GM18502 (cell line): ENCODE results near the gene CD300E.
"Not testable (repeated sequence)": the region's sequence is repeated elsewhere in the genome, so short reads cannot be mapped to it uniquely, and the experiment has no call there.

ENCODE experiments used
- ATAC-seq: cut with Tn5 transposase; IDR thresholded peaks from one replicate; pipeline ENCODE4 v1.9.1; 2021; ENCODE audit warnings: mild to moderate bottlenecking; ENCODE audit not compliant: unreplicated experiment, poor library complexity

The CD300E gene

DNA sequence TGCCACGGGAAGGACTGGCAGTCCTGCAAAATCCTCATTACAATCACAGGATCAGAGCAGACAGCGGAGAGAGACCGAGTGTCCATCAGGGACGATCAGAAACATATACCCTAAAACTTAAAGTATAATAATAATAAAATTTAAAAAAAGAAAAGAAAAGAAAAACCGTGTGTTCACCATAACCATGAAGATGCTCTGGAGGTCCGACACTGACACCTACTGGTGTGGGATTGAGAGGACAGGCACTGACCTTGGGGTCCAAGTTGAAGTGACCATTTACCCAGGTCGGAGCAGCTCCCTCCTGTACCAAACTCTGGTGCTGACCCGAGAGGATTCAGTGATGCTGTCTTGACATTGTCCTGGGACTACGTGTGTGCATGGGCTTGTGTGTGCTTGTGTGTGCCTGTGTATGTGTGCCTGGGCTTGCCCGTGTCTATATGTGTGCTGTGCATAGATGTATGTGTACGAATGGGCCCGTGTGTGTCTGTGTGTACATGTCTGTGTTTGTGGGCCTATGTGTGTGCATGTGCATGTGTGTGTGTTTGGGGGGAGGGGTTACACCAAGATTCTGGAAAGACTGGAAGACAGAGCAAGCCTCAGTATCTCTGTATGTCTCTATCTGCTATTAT, 21.5 kb downstream of the CD300E start:
- no peak for ATAC-seq

DNA sequence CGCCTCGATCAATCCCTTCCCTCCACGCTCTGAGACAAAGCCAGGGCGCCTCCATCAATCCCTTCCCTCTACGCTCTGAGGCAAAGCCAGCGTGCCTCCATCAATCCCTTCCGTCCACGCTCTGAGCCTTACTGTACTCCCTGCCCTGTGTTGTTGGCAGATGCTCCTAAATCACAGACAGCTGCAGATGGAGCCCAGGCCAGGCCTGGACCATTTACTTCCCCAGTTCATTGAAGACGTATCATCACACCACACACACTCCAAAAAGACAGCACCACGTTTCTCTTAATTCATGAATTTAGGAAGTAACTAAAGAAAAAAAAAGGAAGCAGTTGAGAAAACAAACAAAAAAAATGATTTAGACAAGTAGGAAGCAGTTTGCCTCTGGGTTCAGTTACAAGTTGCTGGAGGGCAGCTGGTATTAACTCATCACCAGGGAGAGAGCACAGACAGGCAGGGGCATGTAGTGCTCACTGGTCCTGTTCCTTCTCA, 24.0 kb downstream of the CD300E start:
- no peak for ATAC-seq

DNA sequence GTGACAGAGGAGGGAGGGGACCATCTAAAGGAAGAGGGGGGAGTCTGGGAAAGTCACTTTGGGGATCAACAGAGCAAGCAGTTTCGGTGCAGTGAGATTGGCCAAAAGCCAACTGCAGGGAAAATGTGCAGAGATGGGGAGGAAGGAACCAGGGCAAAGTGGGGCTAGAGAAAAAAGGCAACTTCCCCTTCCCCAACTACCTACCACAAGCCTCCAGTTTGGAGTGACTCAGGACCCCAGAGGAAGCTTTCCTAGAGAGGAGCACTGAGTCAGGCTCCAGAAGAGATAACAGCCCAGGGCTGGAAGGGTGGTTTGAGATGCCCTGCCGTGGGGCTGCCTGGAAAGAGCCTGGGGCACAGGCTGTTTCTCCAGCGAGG, 24.5 kb downstream of the CD300E start:
- ATAC-seq = no peak

DNA sequence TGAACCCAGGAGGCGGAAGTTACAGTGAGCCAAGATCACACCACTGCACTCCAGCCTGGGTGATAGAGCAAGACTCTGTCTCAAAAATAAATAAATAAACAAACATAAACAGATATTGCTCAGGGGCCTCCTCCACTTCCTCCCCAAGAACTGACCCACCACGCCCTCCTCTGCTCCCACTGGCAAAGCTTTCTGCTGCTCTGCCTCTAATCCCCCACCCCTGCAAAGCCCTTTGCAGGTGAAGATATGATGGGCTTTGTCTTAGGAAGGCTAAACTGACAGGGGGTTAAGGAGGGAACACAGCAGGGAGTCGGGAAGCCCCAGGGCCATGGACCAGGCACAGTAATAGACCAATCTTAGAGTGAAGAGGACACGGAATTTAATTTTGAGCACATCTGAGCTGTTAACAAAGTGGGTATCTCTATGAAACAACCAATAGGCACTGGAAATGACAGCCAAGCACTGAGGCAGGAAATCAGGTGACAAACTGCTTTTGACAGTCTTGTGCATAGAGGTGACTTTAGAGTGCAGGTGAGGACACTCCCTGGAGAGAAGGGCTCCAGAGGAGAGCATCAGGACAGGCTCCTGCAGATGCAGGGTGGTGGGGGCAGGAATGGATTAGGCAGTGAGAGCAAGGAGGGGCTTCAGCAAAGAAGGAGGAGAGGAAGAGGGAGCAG, 25.1 kb downstream of the CD300E start:
- ATAC-seq = no peak

DNA sequence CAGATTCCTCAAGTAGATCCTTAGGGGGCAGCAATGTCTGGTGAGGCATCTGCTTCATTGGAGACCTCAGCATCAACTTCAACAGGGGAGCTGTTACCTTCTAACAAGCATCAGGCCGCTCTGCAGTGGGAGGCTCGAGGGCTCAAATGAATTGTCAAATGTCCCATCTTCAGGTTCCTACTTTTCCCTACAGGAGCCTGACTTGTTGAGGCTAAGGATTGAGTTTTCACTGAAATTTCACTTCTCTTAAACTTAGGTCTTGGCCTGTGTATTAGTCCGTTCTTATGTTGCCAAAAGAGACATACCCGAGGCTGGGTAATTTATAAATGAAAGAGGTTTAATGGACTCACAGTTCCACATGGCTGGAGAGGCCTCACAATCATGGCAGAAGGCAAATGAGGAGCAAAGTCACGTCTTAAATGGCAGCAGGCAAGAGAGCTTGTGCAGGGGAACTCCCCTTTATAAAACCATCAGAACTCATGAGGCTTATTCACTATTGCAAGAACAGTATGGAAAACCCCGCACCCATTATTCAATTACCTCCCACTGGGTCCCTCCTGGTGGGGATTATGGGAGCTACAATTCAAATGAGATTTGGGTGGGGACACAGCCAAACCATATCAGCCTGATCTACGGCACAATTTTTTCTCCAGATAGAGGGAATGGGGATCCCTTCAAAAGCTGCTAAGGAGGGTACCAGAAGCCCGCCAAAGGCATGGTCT, 26.3 kb downstream of the CD300E start:
- no peak for ATAC-seq

DNA sequence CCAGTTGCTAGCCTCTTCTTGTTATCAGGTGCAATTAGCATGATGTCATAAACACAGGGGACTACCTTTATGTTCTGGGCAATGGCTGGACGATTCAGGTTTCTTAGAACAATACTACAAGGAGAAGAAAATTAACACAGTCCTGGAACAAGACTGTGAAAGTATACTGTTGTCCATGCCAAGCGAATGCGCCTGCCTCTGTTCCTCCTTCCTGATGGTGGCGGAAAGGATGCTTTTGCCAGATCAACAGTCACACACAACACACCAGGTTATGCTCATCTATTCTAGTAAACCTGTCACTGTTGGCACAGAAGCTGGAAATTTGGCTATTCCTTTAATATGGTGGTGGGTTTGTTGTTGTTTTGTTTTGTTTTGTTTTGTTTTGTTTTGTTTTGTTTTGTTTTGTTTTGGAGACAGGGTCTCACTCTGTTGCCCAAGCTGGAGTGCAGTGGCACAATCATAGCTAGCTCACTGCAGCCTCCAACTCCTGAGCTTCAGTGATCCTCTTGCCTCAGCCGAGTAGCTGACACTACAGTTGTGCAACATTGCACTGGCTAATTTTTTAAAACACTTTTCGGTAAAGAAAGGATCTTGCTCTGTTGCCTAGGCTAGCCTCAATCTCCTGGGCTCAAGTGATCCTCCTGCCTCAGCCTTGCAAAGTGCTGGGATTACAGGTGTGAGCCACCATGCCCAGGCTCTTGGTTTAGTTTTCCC, 28.3 kb downstream of the CD300E start:
- ATAC-seq = no peak

DNA sequence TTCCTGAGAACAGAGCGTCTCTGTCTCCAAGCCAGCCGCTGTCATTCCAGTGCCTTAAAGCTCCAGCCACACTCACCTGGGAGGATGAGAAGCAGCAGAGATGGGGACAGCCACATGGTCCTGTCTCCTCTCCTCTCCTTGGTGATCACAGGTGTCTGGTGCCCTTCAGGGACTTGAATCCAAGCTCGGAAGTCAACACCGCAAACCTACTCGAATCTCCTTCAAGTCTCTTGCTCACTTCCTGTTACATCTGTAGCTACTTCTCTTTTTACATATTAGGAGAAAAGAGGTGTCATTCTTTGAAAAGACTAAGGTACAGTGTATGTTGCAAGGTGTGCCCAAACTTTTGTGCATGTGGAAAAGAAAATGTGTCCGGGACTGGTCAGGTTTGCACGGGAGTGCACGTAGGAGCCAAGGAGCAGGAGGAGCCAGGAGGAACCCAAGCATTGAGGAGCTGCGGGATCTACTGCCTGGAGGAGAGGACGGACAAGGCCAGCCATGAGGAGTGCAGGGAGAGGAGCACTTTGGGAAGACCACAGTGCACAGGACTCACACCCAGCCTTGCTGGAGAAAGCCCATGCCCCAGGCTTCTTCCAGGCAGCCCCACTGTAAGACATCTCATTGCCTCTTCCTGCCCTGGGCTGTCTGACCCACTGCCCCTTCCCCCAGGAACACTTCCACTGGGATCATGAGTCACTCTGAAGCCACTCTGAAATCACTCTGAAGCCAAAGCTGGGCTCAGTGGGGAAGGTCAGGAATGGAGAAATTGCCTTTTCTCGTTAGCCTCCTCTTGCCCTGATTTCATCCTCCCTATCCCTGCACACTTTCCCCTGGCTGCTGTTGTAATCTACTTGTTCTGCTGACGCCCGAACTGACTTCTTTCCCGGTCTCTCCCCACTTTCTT, 31.2 kb downstream of the CD300E start, which contains the start of gene CD300LD:
CD300LD (minus strand) TSS at position 197 of the 904 bp plus-strand sequence; CDS start at position 116, 81 bp downstream.
- no peak for ATAC-seq

DNA sequence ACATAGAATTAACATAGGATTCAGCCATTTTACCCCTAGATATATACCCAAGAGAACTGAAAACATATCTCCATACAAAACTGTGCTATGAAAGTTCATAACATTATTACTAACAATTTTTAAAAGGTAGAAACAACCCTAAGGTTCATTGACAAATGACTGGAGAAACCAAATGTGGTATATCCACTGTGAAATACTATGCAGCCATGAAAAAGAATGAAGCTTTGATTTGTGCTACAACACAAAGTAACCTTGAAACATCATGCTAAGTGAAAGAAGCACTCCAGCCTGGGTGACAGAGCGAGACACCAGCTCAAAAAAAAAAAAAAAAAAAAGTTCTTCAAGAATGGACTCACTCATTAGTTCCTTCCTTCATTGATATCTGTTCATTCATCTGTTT, 32.0 kb downstream of the CD300E start:
- no peak for ATAC-seq

DNA sequence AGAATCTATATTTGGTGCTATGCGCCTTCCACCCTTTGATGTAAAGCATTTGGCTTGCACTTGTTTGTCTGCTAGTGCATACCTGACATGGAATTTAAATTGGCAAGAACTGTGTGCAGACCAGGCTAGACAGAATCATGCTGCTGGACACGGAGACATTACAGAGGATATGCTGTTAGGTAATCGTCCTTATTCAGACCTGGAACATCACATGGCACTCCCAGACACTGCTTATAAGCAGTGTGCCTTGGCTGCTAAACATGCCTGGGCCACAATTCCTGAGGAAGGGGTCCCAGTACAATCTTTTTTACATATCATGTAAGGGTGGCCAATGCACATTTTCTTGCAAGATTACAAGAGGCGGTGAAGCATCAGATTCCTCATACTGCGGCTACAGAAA, 37.8 kb downstream of the CD300E start:
- no peak for ATAC-seq

DNA sequence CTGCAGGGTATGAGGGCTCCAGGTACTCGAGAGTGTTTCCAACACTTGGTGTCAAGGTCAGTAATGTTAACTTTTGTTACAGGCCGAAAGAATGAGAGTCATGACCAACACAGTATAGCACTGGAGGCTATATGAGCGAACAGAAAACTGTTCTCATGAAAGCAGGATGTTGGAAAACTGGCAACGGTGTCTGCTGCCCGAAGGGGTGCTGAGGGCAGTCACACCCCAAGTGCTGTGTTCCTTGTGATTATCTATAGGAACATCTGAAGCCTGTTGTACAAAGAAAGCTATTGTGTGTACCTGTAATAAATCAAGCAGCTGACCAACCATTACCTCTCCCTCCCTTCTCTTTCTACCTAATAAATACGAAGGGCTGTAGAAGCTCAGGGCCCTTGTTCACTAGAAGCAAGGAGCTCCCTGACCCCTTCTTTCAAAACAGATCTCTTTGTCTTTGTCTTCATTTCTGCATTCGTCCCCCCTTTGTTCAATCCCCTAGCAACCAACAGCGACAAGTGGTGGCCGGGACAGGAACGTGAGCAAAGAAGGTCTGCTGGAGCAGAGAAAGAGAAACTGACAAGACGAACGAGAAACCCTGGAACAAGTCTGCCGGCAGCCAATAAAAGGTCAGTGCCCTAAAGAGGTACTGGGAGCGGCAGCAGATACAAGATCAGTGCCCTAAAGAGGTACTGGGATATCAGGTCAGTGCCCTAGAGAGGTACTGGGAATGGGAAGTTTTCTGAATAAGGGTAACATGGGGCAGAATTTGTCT, 39.1 kb downstream of the CD300E start:
- ATAC-seq = no peak

DNA sequence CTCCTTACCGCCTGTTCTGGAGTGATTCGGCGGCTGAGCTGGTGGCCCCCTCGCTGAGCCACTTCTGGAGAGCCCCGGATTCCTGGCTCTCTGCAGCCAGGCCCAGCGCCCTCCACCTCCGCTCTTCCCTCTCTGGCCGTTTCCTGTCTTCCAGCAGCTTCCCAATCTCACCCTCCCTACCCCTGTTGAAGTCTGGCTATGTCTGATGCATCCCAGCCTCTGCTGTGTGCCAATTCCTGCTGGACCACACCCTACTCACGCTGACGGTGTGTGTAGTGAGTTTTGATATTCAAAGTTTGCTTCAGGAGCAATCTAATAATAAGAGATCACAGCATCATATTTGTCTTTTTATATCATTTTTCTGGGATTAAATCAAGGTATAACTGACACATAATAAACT, 40.9 kb downstream of the CD300E start:
- ATAC-seq = no peak

DNA sequence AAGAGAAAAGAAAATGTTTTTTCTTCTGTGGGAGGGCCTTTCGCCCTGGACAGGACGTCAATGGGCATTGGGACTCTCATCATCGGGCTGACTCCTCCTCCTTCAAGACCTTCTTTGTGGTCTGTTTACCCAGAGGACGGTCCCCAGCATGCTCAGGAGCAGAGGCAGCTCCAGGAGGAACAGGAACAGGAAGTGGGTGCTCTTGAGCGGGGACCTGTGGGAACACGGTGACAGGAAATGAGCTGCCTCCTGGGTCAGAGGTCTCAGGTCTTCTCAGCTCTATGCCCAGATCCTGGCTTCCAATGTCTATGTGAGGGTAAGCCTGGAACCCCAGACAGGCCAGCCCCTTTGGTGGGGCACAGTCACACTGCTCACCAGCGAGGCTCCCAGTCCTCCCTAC, 43.6 kb downstream of the CD300E start:
- no peak for ATAC-seq

DNA sequence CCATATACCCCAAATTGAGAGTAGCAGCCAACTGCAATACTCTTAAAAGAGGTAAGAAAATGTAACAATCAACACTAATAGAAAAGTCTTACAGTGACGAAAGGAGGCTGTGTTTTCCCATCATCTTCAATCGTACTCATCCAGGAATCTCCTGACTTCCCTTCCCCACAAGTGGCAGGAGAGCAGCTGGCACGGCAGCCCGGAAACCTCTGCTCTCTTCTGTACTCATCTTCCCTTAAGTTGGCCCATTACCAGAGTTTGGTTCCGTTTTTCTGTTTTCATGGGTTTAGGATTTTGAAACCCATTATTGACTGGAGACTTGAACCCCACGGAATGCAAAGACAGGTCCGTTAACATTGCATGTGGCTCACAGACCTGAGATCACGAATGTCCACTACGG, 44.6 kb downstream of the CD300E start:
- ATAC-seq = no peak

DNA sequence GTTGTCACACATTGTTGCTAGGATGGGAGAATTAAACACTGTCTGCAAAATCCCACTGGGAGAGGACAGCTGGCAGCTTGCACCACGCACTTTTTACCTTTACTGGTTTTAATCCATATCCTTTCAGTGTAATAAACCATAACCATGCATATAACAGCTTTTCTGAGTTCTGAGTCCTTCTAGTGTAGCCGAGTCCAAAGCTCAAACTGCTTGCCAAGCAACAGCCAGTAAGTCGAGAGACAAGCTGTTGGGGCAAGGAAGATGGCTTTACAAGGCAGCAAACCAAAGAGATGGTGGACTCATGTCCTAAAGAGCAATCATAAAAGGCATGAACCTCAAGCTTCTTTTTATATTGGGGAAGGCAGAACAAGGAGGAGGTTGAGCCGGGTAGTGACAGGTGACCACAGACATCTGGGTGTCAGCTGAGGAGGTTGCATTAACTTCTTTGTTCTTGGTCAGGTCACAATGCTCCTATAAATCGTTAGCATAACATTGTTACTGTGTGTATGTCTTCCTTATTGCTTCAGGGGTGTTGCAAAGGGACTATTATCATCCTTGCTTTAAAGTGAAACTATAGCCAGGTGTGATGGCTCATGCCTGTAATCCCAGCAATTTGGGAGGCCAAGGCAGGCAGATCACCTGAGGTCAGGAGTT, 48.9 kb downstream of the CD300E start:
- ATAC-seq = no peak

DNA sequence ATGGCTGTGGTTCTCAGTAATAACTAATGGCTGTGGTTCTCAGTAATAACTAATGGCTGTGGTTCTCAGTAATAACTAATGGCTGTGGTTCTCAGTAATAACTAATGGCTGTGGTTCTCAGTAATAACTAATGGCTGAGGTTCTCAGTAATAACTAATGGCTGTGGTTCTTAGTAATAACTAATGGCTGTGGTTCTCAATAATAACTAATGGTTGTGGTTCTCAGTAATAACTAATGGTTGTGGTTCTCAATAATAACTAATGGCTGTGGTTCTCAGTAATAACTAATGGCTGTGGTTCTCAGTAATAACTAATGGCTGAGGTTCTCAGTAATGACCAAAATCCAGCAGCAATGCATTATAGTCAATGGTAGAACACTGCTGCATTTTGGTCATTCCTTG, 49.9 kb downstream of the CD300E start:
- not testable (repeated sequence) for ATAC-seq

DNA sequence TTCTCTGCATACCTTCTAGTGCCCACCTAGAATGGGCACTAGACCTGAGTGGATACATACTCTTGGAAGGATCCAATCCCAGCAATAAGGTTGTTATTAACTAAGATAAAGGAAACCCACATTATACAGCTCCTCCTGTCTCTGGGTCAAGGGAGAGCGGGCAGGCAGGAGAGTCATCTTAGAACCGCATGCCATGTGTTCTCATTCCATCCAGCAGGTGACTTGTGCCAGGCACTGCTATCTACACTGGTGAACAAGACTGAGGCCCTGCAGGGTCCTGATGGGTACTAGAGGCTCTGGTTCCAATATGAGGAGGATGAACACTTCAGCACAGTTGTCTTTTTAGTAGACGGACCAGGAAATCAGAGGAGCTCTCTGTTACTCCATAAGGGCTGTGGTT, 50.4 kb downstream of the CD300E start:
- ATAC-seq = no peak

DNA sequence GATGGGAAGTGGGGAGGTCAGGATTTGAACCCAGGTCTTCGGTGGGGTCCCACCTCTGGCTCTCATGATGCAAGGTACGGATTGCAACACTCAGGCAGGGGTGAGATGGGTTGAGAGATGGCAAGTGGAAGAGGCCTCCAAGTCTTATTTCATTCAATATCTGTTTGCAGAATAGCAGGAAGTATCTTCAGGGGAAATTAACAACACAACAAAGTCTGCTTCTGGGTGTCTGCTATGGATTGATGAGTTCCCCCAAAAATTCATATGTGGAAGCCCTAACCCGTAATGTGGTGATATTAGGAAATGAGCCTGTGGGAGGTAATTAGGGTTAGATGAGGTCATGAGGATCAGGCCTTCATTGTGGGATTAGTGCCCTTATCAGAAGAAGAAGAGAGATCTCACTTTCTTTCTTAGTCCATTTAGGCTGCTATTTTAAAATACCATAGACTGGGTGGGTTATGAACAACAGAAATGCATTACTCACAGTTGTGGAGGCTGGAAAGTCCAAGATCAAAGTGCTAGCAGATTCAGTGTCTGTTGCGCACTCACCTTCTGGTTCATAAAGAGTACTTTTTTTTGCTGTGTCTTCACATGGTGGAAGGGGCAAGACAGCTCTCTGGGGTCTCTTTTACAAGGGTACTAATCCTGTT, 51.8 kb downstream of the CD300E start:
- no peak for ATAC-seq
